SK-N-MC (cell line): ENCODE results near the gene AMOTL2.

Experiments used
- EZH2 ChIP-seq: fragments of 200-600 bp; sonication (generic); IDR thresholded peaks from one replicate; pipeline ENCODE4 v1.6.1; 2017; ENCODE audit warnings: antibody characterized with exemption
- POLR2AphosphoS5 ChIP-seq: IDR thresholded peaks from 2 replicates; pipeline ENCODE4 v1.6.1; 2012; ENCODE audit warnings: mild to moderate bottlenecking, low read depth, low read length, borderline replicate concordance

- TF ChIP-seq POLR2AphosphoS5 (no peak), EZH2 (no peak)
Measured at GRCh38 chr3:134378384-134378783, 4.1 kb upstream of the AMOTL2 start.
